Brain pericyte (primary cell): Measurements from ENCODE around the gene NLGN1.

ENCODE experiments used
- DNase-seq: peaks from one replicate; pipeline ENCODE4 v3.0.0-alpha.2; 2012; ENCODE audit warnings: low read depth, low spot score

NLGN1 gene

DNA sequence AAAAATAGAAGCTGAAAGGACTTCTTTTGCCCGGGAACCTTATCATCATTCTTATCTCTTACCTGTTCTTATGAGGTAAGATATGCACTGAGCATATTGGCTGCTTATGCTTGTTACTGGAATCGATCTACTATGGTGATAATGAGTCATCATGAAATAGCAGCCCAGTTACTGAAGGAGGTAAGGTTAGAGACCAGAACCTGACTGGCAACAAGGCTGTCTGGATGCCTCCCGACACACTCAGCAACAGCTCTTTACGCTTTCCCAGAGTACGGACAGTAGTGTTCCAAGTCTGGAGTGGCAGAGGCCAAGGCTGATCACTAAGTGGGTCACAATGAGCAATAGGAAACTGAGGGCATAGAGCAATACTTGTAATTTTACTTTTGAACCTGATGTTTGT is 314.1 kb downstream of the NLGN1 start:
- DNase-seq = no peak

DNA sequence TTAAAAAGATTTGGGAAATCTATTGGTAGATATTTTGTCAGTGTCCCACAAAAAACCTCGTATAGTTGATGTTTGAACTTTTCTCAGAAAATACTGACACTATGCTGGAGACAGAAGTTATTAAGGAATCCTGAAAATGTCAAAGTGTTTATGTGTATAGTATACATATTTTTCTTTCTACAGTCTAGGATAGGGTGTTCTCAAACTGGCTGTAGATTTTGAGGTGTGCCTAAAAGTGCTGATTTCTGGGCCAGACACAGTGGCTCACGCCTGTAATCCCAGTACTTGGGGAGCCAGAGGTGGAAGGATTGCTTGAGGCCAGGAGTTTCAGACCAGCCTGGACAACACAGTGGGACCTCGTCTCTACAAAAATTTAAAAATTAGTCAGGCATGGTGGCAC is 322.0 kb downstream of the NLGN1 start:
- no peak for DNase-seq

DNA sequence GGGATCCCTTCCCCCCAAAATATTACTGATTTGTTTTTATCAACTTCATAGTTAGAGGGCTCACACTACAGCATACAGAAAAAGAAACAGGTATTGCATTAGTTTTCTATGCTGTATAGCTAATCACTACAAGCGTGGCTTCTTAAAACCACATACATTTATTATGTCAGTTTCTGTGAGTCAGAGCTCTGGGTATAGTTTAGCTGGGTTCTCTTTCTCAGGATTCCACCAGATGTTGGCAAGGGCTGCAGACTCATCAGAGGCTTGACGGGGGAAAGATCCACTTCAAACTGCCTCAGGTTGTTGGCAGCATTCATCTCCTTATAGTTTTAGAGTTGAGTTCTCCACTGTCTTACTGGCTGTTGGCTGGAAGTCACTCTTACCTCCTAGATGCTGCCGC is 328.0 kb downstream of the NLGN1 start:
- DNase-seq = no peak

DNA sequence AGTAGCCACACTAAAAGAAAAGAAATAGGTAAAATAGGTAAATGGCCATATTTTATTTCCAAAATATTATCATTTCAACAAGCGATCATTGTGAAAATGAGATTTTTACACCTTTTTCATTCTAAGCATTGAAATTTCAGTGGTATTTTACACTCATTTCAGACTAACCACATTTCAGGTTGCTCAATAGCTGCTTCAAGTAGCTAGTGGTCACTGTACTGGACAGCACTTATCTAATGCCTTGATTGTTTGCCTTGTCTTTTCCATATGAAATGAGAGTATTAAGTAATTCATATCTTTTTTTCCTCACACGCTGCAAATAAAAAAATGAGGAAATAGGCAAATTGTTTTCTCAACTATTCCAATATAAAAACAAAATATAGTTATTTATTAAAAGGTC is 332.8 kb downstream of the NLGN1 start:
- no peak for DNase-seq

DNA sequence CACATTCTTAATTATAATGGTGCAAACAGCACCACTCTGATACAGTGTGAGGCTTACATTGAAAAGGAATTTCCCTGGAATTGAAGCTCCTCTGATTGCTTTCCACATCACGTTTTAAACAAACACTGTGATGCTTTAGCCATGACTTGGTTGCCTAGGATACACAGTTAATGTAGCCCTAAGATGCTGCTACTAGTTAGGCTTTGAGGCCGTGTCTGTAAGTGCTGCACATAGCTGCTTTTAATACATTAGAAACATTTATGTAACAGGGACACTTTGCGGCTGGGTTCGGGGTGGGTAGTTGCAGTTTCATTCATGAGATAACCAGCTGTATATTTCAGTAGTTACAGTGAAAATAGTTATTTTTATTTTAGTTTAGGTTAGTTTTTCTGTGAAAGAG is 334.7 kb downstream of the NLGN1 start:
- no peak for DNase-seq

DNA sequence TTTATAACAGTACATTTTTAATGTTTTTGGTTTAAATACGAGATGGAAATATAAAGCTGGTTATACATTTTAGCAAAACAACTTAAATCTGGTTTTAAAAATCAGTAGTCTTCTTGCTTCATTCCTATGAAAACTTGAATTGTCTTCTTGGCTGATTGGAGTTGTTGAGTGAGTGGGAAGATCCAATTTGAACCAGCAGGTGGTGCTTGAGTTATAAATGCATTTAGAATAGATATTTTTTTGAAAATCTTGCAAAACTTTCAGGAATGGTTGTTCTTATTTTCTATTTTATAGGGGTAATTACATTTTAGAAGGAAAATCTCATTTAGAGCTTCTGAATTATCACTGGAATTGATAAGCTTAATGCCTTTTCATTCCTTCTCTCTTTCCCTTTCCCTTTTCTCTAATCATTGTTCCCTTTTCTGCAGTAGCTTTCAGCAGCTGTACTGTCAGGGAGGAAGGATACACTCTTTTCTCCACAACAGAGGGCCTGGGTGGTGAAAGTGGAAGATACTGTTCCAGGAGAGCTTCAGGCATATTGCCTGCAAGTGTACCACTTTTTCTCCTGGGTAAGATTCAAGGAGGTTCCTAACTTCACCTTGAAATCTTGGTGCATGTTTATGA is 335.6 kb downstream of the NLGN1 start:
- DNase-seq = no peak

DNA sequence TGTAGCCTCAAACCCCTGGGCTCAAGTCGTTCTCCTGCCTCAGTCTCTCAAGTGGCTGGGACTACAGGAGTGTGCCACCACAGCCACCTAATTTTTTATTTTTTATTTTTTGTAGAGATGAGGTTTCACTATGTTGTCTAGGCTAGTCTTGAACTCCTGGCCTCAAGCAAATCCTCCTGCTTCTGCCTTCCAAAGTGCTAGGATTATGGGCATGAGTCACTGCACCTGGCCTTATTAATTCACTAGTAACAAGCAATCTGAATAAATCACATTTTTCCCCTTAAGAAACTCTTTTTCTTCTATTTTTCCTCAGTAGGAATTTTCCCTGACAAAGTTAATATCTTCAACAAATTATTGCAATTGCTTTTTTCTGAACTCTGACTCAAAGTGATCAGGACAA is 336.9 kb downstream of the NLGN1 start:
- no peak for DNase-seq

DNA sequence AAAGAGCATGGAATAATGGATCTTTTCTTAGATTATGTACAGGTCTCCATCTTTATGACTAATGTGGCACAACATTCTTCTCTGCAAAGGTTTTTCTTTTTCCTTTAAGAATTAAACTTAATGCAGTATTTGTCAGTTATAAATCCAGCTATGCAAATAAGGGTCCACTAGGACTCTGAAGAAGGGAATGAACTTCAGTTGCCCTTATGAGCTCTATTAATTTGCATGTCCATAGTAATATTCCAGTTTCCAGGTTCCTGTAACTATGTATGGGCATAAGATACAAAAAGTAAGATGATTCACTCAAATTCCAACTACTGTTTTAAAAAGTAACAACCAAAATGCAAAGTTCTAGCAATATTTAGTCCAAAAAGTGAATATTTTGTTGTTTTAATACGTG is 337.4 kb downstream of the NLGN1 start:
- no peak for DNase-seq

DNA sequence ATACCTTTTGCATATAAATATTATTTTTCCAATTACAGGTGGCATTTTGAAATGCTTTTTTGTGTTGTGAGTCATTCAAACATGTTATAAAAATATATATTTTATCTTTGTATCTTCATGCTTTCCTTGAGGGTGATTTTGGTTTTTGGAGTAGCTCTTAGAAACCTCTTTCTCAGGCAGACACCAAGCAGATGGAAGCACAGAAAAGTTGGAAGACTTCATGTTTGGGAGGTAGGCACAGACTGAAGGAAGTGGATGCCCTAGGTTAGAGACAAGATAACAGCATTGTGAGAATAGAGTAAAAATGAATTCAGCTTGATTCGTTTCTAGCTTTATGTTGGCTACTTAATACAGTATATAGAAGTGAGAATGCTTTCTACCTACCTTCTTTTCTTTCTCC is 338.3 kb downstream of the NLGN1 start:
- no peak for DNase-seq

DNA sequence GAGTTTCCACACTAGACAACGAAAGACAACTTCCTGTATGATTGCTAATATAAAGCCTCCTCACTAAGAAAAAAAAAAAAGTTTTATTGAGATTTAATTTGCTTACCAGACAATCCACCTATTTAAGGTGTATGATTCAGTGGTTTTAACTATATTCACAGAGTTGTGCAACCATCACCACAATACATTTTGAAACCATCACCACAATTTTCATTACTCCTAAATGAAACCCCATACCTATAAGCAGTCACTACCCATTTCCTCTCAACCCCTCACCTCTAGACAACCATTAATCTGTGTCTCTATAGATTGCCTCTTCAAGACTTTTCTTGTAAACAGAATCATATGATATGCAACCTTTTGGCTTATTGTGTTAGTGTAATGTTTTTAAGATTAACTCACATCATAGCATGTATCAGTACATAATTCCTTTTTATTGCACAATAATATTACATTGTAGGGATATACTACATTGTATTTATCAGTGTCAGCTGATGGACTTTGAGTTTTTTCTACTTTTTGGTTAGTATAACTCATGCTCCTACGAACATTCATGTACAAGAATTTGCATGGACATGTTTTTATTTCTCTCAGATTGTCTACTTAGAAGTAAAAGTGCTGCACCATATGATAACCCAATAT is 339.7 kb downstream of the NLGN1 start:
- no peak for DNase-seq

DNA sequence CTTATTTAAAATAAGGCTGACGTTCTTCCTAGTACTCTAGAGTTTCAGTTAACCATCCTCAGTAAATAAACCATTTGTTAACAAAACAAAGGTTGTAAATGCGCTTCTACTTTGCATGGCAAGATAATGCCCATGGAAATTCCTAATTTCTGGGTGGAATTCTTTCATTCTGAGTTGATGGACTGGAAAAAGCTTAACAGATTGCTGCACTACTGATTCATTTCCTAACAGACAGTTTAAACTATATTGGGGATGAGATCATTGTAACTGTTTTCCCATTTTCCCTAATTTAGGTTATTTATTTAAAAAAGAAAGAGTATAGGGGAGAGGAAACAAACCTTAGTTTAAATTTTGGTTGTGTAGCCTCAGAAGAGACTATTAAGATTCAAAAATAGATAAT is 342.2 kb downstream of the NLGN1 start:
- DNase-seq = no peak

DNA sequence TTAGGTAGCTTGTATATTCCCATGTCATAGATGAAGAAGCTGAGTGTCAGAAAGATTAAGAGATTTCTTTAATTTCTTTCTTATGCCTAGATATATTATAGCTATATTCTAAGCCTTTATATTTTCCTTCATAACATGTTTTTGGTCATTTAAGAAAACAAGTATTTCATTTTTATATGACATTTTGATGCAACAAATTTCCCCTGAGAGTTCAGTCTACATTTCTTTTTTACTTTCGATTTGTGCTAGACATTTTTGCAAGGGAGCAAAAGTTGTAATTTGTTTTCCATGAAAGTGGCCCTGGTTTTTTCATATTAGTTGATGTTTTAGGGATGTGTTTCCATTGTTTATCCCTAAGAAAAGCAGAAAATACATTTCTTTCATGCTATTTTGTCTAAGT is 344.9 kb downstream of the NLGN1 start:
- DNase-seq = no peak

DNA sequence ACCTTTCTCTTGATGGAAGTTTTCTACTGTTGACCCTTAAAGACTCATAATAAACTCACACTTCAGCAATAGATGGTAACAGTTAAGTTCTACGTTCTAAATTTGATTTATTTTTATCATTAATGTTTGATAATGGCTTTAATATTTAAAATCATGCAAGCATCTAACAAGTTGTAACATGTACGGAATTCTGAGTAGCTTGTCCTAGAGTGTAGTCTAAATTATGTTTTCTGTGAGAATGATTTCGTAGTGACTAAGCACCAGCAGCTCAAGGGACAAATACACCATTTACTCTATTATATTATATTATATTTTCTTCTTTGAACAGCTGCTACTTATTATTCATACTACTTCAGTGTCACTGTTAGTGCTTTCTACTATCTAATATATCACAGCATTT is 345.6 kb downstream of the NLGN1 start:
- no peak for DNase-seq

DNA sequence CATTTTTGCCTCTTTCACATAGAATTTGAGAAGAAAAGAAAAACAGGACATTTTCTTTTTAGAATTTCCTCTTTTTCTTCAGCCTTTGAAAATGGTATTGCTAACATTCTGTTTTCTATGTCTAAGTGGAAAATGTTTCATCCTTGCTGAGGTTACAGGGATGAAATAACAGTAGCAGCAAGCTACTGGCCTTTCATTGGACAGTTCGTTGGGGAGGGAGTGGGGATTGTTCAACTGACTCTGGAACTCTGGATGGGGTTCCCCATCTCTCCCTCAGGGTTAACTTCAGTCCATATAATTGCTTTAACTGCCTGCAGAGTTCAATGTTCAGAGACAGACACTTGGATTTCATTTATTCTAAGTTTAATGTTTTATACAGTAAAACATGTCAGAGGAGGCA is 346.0 kb downstream of the NLGN1 start:
- DNase-seq = no peak

DNA sequence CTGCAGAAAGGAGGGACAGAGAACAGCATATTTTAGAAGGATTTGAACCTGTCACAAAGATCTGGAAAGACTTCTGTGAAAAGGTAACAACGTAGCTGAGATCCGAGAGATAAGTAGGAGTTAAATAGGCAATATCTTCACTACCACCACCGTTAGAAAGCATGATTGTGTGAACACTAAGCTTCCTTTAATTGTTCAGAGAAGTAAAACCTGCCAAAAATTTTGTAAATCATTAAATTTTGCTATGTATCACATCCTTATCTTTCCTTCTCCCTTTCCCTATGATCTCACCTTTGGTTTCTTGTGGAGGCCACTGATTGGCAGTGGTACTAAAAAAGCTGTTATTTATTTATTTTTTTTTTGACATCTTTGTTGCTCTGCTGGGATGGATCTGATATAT is 346.9 kb downstream of the NLGN1 start:
- DNase-seq = no peak

DNA sequence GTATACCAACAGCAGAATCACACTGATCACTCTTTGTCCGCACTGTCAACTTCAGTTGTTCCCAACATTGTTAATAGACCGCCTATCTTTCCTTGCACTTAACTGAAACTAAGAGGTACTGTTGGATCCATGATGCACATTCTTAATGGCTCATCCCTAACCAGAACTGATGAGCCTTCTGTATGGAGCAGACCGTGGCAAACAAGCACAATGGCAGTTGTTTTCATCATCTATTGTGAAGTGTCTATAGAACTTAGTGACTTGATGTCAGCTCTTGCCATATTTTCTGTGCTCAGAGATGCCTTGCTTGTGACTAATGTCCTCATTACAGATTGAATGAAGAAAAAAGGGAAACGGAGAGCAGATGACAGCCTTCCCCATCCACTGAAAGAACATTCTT is 347.4 kb downstream of the NLGN1 start:
- DNase-seq = no peak

DNA sequence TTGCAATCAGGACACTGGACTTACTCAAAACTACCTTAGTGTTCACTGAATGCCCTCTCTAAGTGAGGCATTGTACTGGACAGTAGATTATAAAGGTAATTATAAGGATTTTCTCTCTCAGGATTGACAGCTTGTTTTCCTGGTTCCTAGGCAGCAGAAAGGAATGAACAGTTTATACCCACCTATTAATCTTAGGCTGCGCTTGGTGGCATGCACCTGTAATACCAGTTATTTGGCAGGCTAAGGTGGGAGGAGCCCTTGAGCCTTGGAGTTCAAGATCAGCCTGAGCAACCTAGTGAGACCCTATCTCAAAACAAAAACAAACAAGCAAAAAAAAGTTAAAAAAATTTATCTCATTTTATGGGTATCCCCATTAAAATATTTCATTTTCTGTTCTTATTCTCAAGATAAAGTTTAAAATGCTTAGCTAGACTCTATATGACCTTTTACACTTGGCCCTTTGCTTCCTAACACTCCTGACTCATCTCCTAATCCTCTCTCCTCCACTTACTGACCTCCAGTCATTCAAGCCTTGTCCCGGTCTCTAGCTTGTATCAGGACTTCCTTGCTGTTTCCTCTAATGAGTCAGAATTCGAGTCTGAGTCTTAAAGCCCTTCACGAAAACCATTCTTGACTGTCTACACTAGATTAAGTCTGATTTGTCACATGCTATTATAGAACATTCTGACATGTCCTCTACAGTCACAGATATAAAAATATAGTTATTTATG is 348.6 kb downstream of the NLGN1 start:
- DNase-seq = no peak

DNA sequence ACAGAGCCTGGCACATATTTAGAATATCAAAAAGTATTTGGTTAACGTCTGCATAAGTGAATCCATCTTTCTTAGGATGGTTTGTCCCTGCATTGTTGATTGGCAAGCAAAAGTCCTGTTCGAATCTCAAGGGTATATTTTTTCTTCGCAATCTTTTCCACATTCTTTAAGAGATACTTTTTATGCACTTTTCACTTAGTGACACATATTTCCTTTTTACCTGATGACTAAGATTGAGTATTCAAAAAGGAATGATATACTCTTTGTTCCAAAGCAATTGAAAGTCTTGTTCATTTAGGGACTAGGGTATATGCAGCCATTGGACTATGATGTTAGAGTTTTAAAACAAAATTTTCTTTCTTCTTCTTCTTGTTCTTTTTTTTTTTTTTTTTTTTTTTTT is 349.9 kb downstream of the NLGN1 start:
- no peak for DNase-seq

DNA sequence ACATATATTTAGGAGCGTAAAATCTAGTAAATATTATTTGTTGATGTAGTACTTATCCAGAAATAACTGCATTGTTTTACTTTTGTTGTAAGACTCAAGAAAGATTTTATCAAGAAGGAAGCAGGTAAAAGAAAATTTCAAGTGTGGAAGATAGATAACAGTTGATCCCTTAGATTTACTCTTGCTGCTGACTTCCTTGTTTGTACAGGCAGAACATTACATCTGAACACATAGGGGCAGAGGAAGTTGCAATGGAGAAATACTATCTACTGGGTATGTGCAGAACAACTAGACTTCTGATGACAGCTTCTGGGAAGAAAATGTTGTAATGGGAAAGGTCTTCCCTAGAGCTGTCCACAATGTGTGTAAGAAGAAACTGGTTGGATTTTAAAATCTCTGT is 350.6 kb downstream of the NLGN1 start:
- no peak for DNase-seq

DNA sequence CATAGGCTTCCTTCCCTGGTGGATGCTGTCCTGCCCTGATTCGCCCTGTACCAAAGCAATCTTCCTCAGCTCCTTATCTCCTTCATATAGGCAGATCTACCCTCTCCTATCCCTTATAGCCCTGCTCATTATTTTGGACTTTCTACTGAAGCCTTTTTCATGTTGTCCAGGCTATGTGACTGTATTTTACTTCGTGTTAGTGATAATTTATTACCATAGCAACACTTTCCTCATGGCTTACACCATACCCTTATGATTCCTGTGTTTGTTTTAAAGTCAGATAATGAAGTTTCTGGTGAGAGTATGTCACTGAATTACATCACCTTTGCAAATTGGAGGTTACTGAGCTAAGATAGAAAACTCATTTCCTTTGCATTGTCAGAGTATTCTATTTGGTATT is 352.6 kb downstream of the NLGN1 start:
- DNase-seq = no peak

DNA sequence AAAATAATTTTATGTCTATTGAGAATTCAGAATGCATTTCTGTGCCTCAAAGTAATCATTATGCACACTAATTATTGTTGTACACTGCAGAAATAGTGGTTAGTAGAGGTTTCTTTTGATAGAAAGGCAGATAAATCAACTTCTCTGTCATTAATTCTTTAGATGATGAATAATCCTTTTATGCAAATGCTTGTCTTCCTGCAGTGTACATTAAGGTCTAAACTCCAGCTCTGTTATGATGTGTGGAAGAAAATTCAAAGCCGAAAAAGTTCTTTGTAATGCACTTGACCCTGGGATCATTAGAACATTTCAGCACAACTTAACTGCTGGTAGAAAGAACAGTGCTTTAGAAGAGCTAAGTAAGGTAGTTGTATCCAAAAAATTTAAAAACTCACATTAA is 353.0 kb downstream of the NLGN1 start:
- DNase-seq = no peak

DNA sequence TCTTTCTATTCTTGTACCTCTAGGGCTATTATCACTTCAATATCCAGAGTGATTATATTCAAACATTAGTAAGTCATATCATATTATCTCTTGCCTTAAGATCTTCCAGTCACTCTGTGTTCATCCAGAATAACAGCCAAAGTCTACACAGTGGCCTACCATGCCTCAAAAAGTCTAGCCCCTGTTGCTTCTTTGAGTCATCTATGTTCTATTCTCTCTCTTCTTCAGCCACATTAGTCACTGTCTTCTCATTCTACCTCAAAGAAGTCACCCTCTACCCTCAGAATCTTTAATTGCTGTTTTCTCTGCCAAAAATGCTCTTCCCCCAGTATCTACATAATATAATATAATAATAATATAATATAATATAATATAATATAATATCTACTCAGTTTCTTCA is 356.0 kb downstream of the NLGN1 start:
- DNase-seq = no peak

DNA sequence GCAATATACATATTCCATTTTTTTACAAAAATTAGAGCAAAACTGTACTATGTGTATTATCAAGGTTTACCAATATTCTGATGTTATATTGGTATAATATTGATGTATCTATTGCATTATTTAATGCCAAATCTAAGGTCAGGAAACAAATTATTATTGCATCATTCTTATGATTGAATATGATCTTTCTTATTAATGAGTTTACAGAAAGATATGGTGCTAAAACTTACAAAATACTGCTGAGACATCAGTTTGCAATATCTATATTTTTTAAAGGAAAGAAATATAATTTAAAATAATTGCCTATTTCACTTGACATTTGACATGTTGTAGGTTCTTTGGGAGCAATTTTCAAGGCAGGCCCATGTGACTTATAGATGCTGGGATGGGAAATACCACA is 357.6 kb downstream of the NLGN1 start:
- DNase-seq = no peak
